ENCODE results near the gene GTPBP6. TPM values are rescaled to one million over a fixed set of nuclear protein-coding genes. Genes with fewer than 3 reads are reported as not detected.
"Not testable (repeated sequence)": the region's sequence is repeated elsewhere in the genome, so short reads cannot be mapped to it uniquely, and the experiment has no call there.

Gene GTPBP6
- total and polyA plus RNA-seq, 4 donors: 34.7 to 62.6 (median 41.8) TPM

DNA sequence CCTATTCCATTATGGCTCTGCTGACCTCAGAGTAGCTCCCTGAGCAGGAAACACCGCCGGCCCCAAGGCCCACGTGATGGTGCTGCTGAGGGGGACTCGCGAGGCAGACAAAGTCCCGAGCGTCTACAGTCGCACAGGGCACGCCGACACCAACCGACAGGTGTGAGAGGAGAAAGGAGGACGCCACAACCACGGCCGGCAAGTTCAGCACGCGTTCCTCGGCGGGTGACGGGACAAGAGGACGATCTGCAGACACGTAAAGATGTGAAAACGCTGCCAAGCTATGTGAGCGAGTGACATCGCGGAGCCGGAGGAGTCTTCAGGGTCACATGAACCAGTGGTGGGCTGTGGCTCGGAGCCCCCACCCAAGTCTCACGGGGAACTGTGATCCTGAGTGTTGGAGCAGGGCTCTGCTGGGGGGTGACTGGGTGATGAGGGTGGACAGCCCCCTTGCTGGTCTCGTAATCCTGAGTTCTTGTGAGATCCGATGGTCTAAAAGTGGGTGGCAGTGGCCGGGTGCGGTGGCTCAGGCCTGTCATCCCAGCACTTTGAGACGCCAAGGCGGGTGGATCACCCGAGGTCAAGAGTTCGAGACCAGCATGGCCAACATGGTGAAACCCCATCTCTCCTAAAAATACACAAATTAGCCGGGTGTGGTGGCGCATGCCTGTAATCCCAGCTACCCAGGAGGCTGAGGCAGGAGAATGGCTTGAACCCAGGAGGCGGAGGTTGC lies 34.2 kb upstream of the GTPBP6 start:
- WGBS, 2 donors: 96% methylated on average over 39 of the region's 39 CpGs
- no peaks in the 10 kb centered on the region for H3K27me3 ChIP-seq (ENCODE audit: control insufficient read depth in 1 of 2, insufficient read depth in 2 of 2, low read length in 1 of 2)
- DNase-seq (peak; percentile 42 to 67), ATAC-seq (ENCODE audit: low FRiP score) (no peak)
- H3K36me3 ChIP-seq (ENCODE audit: control insufficient read depth in 1 of 2, insufficient read depth in 2 of 2, low read length in 1 of 2): no peaks in the 10 kb centered on the region
- no peaks in the 10 kb centered on the region for H3K9me3 ChIP-seq (ENCODE audit: control insufficient read depth, low read length)
- H3K4me3 ChIP-seq (ENCODE audit: low read length in 2 of 2): no peak overlapping the region
- H3K4me1 ChIP-seq (ENCODE audit: control insufficient read depth in 1 of 2, insufficient read depth in 2 of 2, low read length in 2 of 2): no peaks in the 10 kb centered on the region
- H3K27ac ChIP-seq (ENCODE audit: low read depth in 1 of 2, low read length in 2 of 2): no peak overlapping the region
- intact Hi-C loops (cut with DNase I): no loop called here

DNA sequence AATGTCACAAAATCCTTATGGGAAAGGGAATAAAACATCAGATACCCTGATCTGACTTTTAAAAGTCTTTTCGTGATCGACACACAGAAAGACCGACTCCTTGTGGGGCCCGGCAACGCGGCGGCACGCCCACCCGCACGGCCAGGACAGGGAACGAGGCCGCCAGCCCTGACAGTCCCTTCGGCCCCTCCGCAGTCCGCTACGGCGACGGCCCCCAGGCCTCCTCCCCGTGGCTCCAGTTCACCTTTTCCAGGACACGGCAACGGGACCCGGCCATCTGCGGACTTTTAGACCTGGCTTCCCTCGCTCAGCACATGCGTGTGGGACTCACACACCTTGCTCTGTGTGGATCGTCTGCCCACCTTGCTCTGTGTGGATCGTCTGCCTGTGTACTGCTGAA lies 33.6 kb upstream of the GTPBP6 start:
- Histone ChIP-seq H3K9me3 (ENCODE audit: control insufficient read depth, low read length) (no peaks in the 10 kb centered on the region), H3K4me1 (ENCODE audit: control insufficient read depth in 1 of 2, insufficient read depth in 2 of 2, low read length in 2 of 2) (no peaks in the 10 kb centered on the region), H3K4me3 (ENCODE audit: low read length in 2 of 2) (no peak overlapping the region), H3K36me3 (ENCODE audit: control insufficient read depth in 1 of 2, insufficient read depth in 2 of 2, low read length in 1 of 2) (no peaks in the 10 kb centered on the region), H3K27ac (ENCODE audit: low read depth in 1 of 2, low read length in 2 of 2) (no peak overlapping the region), H3K27me3 (ENCODE audit: control insufficient read depth in 1 of 2, insufficient read depth in 2 of 2, low read length in 1 of 2) (no peaks in the 10 kb centered on the region)
- 96 to 97% methylated on average over 27 of the region's 27 CpGs for WGBS, 2 donors
- DNase-seq (peak in 1 of 2 donors; percentile 39), ATAC-seq (ENCODE audit: low FRiP score) (no peak)
- intact Hi-C loops (cut with DNase I): no loop called here

DNA sequence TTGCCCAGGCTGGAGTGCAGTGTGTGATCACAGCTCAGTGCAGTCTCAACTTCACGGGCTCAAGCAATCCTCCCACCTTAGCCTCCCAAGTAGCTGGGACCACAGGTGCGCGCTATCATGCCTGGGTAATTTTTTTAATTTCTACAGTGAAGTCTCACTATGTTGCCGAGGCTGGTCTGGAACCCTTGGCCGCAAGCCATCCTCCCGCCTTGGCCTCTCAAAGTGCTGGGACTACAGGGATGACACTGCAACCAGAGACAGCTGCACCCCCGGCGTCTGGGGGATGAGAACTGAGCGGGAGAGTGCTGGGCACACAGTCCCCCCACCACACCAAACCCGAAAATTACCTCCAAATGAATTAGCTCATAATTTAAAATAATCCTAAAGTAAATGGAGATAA lies 33.1 kb upstream of the GTPBP6 start:
- no peak overlapping the region for H3K4me3 ChIP-seq (ENCODE audit: low read length in 2 of 2)
- intact Hi-C loops (cut with DNase I): no loop called here
- 95% methylated on average over 10 of the region's 10 CpGs for WGBS, 2 donors

DNA sequence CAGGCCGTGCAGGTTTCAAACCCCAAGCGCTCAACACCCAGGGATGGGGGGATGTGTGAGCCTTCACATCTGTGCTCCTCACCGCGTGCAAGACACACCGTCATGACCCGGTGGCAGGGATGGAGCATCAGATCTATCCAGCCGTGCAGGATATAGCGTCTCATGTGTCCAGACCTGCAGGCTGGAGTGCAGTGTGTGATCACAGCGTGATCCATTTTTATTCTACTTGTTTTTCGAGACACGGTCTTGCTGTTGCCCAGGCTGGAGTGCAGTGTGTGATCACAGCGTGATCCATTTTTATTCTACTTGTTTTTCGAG lies 32.7 kb upstream of the GTPBP6 start:
- H3K27ac ChIP-seq (ENCODE audit: low read depth in 1 of 2, low read length in 2 of 2); H3K4me3 ChIP-seq (ENCODE audit: low read length in 2 of 2); intact Hi-C loops (cut with DNase I); H3K4me1 ChIP-seq (ENCODE audit: control insufficient read depth in 1 of 2, insufficient read depth in 2 of 2, low read length in 2 of 2); H3K9me3 ChIP-seq (ENCODE audit: control insufficient read depth, low read length); ATAC-seq (ENCODE audit: low FRiP score); H3K36me3 ChIP-seq (ENCODE audit: control insufficient read depth in 1 of 2, insufficient read depth in 2 of 2, low read length in 1 of 2); DNase-seq; H3K27me3 ChIP-seq (ENCODE audit: control insufficient read depth in 1 of 2, insufficient read depth in 2 of 2, low read length in 1 of 2): not testable (repeated sequence)
- 95 to 96% methylated on average over 11 of the region's 13 CpGs for WGBS, 2 donors

More for the DNA sequence above, 33.1 kb upstream of the GTPBP6 start:
- no peaks in the 10 kb centered on the region for H3K9me3 ChIP-seq (ENCODE audit: control insufficient read depth, low read length)
- peak in 1 of 2 donors; percentile 32 for DNase-seq
- no peaks in the 10 kb centered on the region for H3K4me1 ChIP-seq (ENCODE audit: control insufficient read depth in 1 of 2, insufficient read depth in 2 of 2, low read length in 2 of 2)
- no peak for ATAC-seq (ENCODE audit: low FRiP score)
- H3K27ac ChIP-seq (ENCODE audit: low read depth in 1 of 2, low read length in 2 of 2): no peak overlapping the region
- no peaks in the 10 kb centered on the region for H3K36me3 ChIP-seq (ENCODE audit: control insufficient read depth in 1 of 2, insufficient read depth in 2 of 2, low read length in 1 of 2)
- H3K27me3 ChIP-seq (ENCODE audit: control insufficient read depth in 1 of 2, insufficient read depth in 2 of 2, low read length in 1 of 2): no peaks in the 10 kb centered on the region

DNA sequence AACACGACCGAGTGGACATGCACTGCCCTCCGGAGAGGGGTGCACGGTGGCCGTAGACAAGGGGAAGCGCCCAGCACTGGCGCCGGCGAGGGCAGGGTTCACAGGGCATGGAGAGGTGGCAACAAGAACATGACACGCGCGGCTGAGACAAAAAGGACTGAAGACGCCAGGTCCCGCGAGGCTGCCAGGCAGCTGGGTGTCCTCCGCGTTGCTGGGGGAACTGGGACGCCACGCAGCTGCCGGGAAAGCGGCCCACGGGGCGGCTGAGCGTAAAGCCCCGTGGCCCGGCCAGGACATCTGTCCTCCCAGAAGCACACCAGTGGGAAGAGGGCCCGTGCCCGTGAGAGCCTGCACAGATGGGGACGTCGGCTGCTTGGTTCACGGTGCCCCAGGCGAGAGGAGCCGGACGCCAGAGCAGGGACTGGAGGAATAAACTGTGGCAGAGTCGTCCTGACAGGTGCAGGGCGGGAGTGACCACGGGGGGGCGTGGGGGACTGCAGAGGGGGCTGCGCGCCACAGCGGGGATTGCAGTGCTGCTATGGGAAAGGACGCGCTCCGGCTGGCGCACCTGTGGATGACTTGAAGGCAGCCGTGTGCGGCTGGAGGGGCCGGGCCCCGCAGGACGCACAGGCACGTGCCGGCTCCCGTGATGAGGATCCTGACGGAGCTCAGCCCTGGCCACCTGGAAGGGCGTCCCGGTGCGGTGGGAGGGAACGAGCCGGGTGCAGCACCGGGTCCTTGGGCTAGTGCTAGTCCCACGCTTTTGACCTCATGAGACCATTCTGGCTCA lies 32.1 kb upstream of the GTPBP6 start:
- Histone ChIP-seq H3K27me3 (ENCODE audit: control insufficient read depth in 1 of 2, insufficient read depth in 2 of 2, low read length in 1 of 2) (no peaks in the 10 kb centered on the region), H3K36me3 (ENCODE audit: control insufficient read depth in 1 of 2, insufficient read depth in 2 of 2, low read length in 1 of 2) (no peaks in the 10 kb centered on the region), H3K4me1 (ENCODE audit: control insufficient read depth in 1 of 2, insufficient read depth in 2 of 2, low read length in 2 of 2) (no peaks in the 10 kb centered on the region), H3K9me3 (ENCODE audit: control insufficient read depth, low read length) (no peaks in the 10 kb centered on the region), H3K27ac (ENCODE audit: low read depth in 1 of 2, low read length in 2 of 2) (no peak overlapping the region), H3K4me3 (ENCODE audit: low read length in 2 of 2) (no peak overlapping the region)
- intact Hi-C loops (cut with DNase I): no loop called here
- ATAC-seq (ENCODE audit: low FRiP score) (no peak), DNase-seq (peak; percentile 33 to 73)
- 96 to 97% methylated on average over 61 of the region's 61 CpGs for WGBS, 2 donors

DNA sequence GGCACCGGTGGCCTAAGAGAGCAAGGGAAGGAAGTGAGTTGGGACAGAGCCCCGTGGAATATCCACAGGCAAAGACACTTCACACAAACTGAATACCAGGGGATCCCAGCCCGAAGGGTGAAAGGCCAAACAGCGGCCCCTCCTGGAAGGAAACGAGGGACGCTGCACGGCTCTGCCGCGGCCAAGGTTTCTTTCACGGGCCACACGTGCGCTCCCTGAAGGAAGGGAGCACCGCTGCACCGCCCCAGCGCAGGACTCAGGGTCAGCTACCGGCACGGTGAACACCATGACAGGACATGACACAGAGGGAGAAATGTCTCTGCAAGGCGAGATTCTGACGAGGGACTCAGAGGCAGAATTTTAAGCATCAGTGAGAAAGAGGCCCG lies 31.5 kb upstream of the GTPBP6 start:
- Histone ChIP-seq H3K9me3 (ENCODE audit: control insufficient read depth, low read length) (no peaks in the 10 kb centered on the region), H3K27ac (ENCODE audit: low read depth in 1 of 2, low read length in 2 of 2) (no peak overlapping the region), H3K4me1 (ENCODE audit: control insufficient read depth in 1 of 2, insufficient read depth in 2 of 2, low read length in 2 of 2) (no peaks in the 10 kb centered on the region), H3K27me3 (ENCODE audit: control insufficient read depth in 1 of 2, insufficient read depth in 2 of 2, low read length in 1 of 2) (no peaks in the 10 kb centered on the region), H3K36me3 (ENCODE audit: control insufficient read depth in 1 of 2, insufficient read depth in 2 of 2, low read length in 1 of 2) (no peaks in the 10 kb centered on the region), H3K4me3 (ENCODE audit: low read length in 2 of 2) (no peak overlapping the region)
- DNase-seq: peak; percentile 19 to 71
- intact Hi-C loops (cut with DNase I): no loop called here
- WGBS, 2 donors: 89 to 90% methylated on average over 20 of the region's 20 CpGs
- no peak for ATAC-seq (ENCODE audit: low FRiP score)

DNA sequence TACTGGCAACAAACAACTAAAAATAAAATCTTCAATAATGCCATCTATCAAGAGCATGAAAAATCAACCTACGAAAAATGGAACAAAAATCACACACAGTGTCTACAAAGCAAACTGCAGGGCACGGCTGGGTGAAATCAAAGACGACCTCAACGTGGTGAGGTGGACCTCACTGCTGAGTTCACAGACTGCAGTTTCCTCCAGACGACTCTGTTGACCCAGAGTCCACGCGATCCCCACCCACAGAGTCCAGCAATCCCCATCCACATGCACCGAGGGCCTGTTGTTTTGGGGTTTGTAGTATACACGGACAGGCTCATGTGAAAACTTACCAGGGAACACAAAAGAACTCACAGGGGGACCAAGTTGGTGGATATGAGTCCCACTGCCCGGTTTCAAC lies 31.1 kb upstream of the GTPBP6 start:
- no peaks in the 10 kb centered on the region for H3K4me1 ChIP-seq (ENCODE audit: control insufficient read depth in 1 of 2, insufficient read depth in 2 of 2, low read length in 2 of 2)
- peak; percentile 10 to 30 for DNase-seq
- no peak overlapping the region for H3K4me3 ChIP-seq (ENCODE audit: low read length in 2 of 2)
- no peaks in the 10 kb centered on the region for H3K9me3 ChIP-seq (ENCODE audit: control insufficient read depth, low read length)
- no peaks in the 10 kb centered on the region for H3K27me3 ChIP-seq (ENCODE audit: control insufficient read depth in 1 of 2, insufficient read depth in 2 of 2, low read length in 1 of 2)
- no peaks in the 10 kb centered on the region for H3K36me3 ChIP-seq (ENCODE audit: control insufficient read depth in 1 of 2, insufficient read depth in 2 of 2, low read length in 1 of 2)
- no peak for ATAC-seq (ENCODE audit: low FRiP score)
- H3K27ac ChIP-seq (ENCODE audit: low read depth in 1 of 2, low read length in 2 of 2): no peak overlapping the region
- intact Hi-C loops (cut with DNase I): no loop called here
- 81 to 84% methylated on average over 10 of the region's 10 CpGs for WGBS, 2 donors

DNA sequence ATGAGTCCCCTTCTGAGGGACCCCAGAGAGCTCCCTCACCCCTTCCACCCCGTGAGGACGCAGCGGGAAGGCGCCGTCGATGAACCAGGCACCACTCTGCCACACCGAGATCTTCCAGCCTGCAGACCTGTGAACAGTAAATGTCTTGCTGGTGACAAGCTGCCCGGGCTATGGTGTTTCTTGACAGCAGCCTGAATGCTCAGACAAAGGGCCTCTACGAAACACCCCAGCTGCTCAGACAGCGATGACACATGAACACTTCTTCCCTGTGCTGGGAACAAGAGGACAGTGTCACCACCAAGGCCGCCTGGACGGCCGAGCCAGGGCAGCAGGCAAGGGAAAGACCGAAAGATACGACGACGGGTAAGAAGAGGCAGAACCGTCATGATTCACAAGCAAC lies 30.6 kb upstream of the GTPBP6 start:
- WGBS, 2 donors: 84 to 86% methylated on average over 18 of the region's 18 CpGs
- intact Hi-C loops (cut with DNase I): no loop called here
- ATAC-seq (ENCODE audit: low FRiP score) (no peak), DNase-seq (peak; percentile 39 to 62)
- H3K36me3 ChIP-seq (ENCODE audit: control insufficient read depth in 1 of 2, insufficient read depth in 2 of 2, low read length in 1 of 2): no peaks in the 10 kb centered on the region
- H3K27me3 ChIP-seq (ENCODE audit: control insufficient read depth in 1 of 2, insufficient read depth in 2 of 2, low read length in 1 of 2): no peaks in the 10 kb centered on the region
- H3K27ac ChIP-seq (ENCODE audit: low read depth in 1 of 2, low read length in 2 of 2): no peak overlapping the region
- H3K9me3 ChIP-seq (ENCODE audit: control insufficient read depth, low read length): no peaks in the 10 kb centered on the region
- no peaks in the 10 kb centered on the region for H3K4me1 ChIP-seq (ENCODE audit: control insufficient read depth in 1 of 2, insufficient read depth in 2 of 2, low read length in 2 of 2)
- no peak overlapping the region for H3K4me3 ChIP-seq (ENCODE audit: low read length in 2 of 2)
